ENCODE measurements around the gene UCP3.

DNA sequence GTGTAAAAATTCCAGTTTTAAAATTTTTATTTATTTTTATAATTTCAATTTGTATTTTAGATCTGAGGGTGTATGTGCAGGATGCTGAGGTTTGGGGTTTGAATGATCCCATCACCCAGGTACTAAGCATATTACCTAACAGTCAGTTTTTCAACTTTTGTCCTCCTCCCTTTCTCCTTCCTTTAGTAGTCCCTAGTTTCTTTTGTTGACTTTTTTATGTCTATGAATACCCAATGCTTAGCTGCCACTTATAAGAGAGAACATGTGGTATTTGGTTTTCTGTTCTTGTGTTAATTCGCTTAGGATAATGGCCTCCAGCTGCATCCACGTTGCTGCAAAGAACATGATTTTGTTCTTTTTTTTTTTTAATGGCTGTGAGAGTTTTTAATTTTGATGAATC lies 35.7 kb upstream of the UCP3 start:
- TF ChIP-seq, protein P1, sequence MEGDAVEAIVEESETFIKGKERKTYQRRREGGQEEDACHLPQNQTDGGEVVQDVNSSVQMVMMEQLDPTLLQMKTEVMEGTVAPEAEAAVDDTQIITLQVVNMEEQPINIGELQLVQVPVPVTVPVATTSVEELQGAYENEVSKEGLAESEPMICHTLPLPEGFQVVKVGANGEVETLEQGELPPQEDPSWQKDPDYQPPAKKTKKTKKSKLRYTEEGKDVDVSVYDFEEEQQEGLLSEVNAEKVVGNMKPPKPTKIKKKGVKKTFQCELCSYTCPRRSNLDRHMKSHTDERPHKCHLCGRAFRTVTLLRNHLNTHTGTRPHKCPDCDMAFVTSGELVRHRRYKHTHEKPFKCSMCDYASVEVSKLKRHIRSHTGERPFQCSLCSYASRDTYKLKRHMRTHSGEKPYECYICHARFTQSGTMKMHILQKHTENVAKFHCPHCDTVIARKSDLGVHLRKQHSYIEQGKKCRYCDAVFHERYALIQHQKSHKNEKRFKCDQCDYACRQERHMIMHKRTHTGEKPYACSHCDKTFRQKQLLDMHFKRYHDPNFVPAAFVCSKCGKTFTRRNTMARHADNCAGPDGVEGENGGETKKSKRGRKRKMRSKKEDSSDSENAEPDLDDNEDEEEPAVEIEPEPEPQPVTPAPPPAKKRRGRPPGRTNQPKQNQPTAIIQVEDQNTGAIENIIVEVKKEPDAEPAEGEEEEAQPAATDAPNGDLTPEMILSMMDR (IDR thresholded peaks at IDR 0.05), result no peak
- TF ChIP-seq POLR2AphosphoS5 (IDR thresholded peaks at IDR 0.05) (no peak), POLR2A (IDR thresholded peaks at IDR 0.05) (no peak)
